Measurements from ENCODE around the gene LMTK3. TPM values are rescaled to one million over a fixed set of nuclear protein-coding genes. Genes with fewer than 3 reads are reported as not detected.

LMTK3 gene
- total RNA-seq, 1 donor = 0.43 TPM

DNA sequence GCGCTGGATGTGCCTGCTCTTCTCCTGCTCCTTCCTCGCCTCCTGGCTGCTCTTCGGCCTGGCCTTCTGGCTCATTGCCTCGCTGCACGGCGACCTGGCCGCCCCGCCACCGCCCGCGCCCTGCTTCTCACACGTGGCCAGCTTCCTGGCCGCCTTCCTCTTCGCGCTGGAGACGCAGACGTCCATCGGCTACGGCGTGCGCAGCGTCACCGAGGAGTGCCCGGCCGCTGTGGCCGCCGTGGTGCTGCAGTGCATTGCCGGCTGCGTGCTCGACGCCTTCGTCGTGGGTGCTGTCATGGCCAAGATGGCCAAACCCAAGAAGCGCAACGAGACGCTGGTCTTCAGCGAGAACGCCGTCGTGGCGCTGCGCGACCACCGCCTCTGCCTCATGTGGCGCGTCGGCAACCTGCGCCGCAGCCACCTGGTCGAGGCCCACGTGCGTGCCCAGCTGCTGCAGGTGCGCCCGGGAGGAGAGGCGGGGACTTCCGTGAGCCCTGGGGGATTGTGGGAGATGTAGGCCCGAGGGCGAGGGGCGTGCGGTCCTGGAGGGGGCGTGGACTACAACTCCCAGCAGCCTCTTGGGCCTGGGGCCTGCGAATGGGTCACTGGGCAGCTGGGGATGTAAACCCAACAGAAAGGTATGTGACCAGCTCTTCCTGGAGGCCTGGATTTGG lies 49.5 kb downstream of the LMTK3 start:
- TF ChIP-seq, protein P1, sequence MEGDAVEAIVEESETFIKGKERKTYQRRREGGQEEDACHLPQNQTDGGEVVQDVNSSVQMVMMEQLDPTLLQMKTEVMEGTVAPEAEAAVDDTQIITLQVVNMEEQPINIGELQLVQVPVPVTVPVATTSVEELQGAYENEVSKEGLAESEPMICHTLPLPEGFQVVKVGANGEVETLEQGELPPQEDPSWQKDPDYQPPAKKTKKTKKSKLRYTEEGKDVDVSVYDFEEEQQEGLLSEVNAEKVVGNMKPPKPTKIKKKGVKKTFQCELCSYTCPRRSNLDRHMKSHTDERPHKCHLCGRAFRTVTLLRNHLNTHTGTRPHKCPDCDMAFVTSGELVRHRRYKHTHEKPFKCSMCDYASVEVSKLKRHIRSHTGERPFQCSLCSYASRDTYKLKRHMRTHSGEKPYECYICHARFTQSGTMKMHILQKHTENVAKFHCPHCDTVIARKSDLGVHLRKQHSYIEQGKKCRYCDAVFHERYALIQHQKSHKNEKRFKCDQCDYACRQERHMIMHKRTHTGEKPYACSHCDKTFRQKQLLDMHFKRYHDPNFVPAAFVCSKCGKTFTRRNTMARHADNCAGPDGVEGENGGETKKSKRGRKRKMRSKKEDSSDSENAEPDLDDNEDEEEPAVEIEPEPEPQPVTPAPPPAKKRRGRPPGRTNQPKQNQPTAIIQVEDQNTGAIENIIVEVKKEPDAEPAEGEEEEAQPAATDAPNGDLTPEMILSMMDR (IDR thresholded peaks at IDR 0.05; ENCODE audit: insufficient read depth, low read depth, low read length) = no peak
- H3K4me3 ChIP-seq (ENCODE audit: low read depth, low read length) = no peak overlapping the region
- no peak for DNase-seq (ENCODE audit: low read depth)

DNA sequence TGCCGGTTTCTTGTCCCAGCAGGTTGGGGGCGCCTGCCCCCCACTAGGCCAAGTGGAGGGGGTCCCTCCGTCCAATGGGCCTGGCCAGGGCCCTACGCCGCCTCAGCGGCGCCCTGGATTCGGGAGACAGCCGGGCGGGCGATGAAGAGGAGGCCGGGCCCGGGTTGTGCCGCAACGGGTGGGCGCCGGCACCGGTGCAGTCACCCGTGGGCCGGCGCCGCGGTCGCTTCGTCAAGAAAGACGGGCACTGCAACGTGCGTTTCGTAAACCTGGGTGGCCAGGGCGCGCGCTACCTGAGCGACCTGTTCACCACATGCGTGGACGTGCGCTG lies 50.0 kb downstream of the LMTK3 start:
- DNase-seq (ENCODE audit: low read depth) = no peak
- no peak overlapping the region for H3K4me3 ChIP-seq (ENCODE audit: low read depth, low read length)
- TF ChIP-seq, protein P1 (IDR thresholded peaks at IDR 0.05; ENCODE audit: insufficient read depth, low read depth, low read length) = no peak

DNA sequence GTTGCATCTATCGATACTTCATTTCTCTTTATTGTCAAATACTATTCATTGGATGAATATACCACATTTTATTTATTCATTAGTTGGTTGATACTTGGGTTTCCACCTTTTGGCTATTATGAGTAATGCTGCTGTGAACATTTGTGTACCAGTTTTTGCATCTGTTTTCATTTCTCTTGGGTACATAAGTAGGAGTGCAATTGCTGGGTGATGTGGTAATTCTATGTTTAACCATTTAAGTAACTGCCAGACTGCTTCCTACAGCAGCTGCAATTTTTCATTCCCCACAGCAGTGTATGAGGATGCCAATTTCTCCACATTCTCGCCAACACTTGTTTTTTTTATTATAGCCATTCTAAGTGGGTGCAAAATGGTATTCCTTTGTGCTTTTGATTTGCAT lies 53.6 kb downstream of the LMTK3 start:
- no peak overlapping the region for H3K4me3 ChIP-seq (ENCODE audit: low read depth, low read length)
- peak; percentile 49 for DNase-seq (ENCODE audit: low read depth)
- TF ChIP-seq, protein P1 (IDR thresholded peaks at IDR 0.05; ENCODE audit: insufficient read depth, low read depth, low read length) = no peak

DNA sequence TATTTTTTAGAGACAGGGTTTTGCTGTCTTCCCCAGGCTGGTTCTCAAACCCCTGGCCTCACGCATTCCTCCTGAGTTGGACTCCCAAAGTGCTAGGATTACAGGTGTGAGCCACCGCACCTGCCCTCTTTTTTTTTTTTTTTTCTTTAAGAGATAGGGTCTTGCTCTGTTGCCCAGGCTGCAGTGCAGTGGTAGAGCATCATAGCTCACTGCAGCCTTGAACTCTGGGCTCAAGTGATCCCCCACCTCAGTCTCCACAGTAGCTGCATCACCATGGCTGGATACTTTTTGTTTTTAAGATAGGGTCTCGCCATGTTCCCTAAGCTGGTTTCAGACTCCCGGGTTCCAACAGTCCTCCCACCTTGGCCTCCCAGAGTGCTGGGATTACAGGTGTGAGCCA lies 54.8 kb downstream of the LMTK3 start:
- DNase-seq (ENCODE audit: low read depth) = no peak
- TF ChIP-seq, protein P1 (IDR thresholded peaks at IDR 0.05; ENCODE audit: insufficient read depth, low read depth, low read length) = no peak
- no peak overlapping the region for H3K4me3 ChIP-seq (ENCODE audit: low read depth, low read length)

DNA sequence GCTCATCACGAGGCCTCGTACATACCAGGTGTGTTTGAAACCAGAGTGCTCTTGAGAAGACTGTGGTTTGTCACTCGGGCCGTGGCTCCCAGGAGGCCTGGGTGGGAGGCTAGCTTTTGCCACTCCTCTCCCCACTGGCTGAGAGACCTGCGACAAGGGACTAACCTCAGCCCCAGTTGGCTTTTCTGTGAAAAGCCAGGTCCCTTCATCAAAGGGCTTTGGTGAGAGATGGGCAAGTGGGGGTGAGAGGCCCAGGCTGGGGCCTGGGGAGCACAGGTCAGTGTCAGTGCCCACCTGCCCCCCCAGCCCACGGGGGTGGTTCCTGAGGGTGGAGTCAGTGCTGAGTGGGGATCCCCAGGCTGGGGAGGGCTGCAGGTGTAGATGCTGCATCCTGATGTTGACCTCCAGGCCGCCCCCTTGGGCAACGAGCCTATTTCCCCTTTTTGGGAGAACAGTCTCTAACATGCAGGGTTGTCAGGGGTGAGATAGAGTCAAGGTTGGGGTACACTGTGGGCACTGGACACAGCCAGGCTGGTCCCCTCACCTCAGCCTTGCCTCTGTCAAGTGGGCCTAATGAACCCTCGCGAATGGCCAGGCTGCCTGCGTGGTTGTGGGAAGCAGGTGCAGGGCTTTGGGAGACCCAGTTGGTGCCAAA lies 55.6 kb downstream of the LMTK3 start:
- TF ChIP-seq, protein P1 (IDR thresholded peaks at IDR 0.05; ENCODE audit: insufficient read depth, low read depth, low read length) = no peak
- H3K4me3 ChIP-seq (ENCODE audit: low read depth, low read length) = no peak overlapping the region
- DNase-seq (ENCODE audit: low read depth) = no peak

DNA sequence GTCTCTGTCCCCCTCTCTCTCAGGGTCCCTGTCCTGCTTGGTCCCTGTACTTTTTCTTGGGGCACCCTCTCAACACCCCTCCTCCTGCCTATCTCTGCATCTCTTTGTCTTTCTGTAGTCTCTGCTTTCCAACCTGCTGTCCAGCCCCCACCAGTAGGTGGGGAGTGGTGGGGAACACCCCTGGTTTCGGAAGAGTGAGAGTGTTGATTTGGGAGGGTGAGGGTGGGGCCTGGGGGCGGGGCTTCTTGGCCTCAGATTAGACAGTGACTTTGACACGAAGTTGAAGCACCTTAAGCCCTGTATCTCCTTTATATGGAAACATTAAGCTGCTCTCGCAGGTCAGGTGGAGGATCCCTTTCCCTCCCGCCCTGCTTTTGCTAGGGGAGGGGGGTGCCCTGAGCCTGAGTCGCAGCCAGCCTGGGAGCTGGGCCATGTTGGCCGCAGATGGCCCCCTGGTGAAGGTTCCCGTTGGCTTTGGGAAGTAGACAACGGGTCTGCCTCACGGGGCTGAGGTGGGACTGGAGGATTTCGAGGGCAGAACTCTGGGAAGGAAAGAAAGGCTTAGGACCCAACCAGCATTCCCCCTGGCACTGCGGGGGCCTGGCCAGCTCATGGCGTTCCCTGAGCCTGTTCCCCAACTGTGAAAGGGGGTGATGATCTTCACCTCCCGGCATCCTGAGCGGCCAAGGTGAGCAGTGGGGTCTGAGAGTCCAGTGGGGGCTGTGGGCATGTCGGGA lies 56.3 kb downstream of the LMTK3 start, which contains the start of gene KCNJ14:
KCNJ14 (plus strand) TSS at position 404 of the 737 bp plus-strand sequence. CDS start 6,151 bp downstream, outside the sequence.
- no peak for DNase-seq (ENCODE audit: low read depth)
- TF ChIP-seq, protein P1 (IDR thresholded peaks at IDR 0.05; ENCODE audit: insufficient read depth, low read depth, low read length) = no peak
- H3K4me3 ChIP-seq (ENCODE audit: low read depth, low read length) = no peak within 1 kb of the TSS
